Activated T-cell treated with anti-CD3 and anti-CD28 coated beads for 48 hours (primary cell): ENCODE measurements around the gene METTL14.
A peak's percentile ranks its signal among the peaks of the same experiment; 100 is the strongest.
"Not testable (repeated sequence)": the region's sequence is repeated elsewhere in the genome, so short reads cannot be mapped to it uniquely, and the experiment has no call there.

Source experiments
- DNase-seq: peaks from one replicate; pipeline ENCODE4 v3.0.0-alpha.2; 2020; ENCODE audit warnings: low read depth

METTL14 gene

GRCh38 chr4:118684873-118685811 lies at the start of gene METTL14:
Gene METTL14, plus strand, starts transcription at chr4:118685392. Its CDS starts 143 bp downstream, at chr4:118685535.
- DNase-seq, result peak; percentile 85

DNA sequence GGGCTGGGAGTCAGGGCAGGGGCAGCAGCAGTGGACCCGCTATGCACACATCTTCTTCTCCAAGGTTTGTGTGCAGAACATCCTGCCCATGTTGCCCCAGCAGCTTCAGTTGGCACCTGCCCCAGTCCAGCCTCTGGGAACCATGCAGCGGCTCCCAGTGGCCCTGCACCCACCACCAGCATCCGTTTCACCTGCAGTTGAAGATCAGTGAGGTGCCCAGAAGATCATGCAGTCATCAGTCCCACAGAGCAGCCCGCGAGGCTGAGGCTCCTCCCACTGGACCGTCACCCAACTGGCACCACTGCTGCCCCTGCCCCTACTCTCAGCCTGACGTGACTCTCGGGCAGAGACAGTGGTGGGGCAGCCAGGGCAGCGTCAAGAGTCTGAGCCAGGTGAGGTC lies 49.1 kb upstream of the METTL14 start:
- not testable (repeated sequence) for DNase-seq

DNA sequence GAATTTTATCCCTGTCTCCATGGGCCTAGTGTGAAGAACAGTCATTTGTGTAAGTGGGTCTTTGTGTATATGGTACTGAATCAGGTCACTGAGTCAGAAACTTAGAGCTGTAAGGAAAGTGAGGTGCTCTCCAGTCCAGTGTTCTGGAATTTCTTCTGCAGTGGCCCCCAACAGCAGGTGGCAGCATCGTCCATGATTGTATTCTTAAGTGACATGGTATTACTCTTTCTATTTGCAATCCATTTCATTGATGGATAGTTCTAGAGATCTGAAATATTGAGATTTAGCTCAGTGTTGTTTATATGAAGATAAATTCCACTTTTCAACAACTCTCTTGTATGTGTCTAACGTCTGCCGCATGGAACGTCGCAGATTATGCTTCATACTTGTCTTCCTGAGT lies 20.5 kb upstream of the METTL14 start:
- DNase-seq, result not testable (repeated sequence)

DNA sequence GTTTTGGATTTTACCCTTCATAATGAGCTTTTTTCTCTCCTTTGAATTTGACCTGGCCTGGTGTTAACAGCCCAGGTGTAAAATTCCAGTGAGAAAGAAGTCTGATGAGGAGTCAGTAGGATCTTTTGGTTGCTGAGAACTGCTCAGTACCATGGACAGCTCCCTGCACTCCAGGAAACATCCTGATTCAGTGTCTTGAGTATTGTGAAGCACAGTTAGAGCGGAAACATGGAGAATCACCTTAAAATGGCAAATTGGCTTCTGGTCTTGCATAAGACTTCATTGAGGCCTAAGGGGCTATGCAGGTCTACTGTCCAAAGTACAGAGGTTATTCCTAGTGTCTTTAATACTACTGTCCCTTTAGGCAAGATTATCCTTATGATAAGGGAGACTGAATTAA lies 16.0 kb upstream of the METTL14 start:
- not testable (repeated sequence) for DNase-seq

- not testable (repeated sequence) for DNase-seq
These were observed 14.2 kb upstream of the METTL14 start for GRCh38 chr4:118670968-118671367.

- no peak for DNase-seq
These were observed 9.1 kb upstream of the METTL14 start for GRCh38 chr4:118676128-118676527.

- DNase-seq, result no peak
These were observed 4.4 kb upstream of the METTL14 start for GRCh38 chr4:118680808-118681207.

GRCh38 chr4:118682928-118683327 lies 2.3 kb upstream of the METTL14 start:
- no peak for DNase-seq

- no peak for DNase-seq
These were observed 1.7 kb upstream of the METTL14 start for GRCh38 chr4:118683513-118683912.

GRCh38 chr4:118703118-118703517 lies 17.9 kb downstream of the METTL14 start:
- no peak for DNase-seq

- DNase-seq, result no peak
These were observed 25.9 kb downstream of the METTL14 start for GRCh38 chr4:118711052-118711451.

- DNase-seq, result no peak
These were observed 27.7 kb downstream of the METTL14 start for GRCh38 chr4:118712872-118713271.

DNA sequence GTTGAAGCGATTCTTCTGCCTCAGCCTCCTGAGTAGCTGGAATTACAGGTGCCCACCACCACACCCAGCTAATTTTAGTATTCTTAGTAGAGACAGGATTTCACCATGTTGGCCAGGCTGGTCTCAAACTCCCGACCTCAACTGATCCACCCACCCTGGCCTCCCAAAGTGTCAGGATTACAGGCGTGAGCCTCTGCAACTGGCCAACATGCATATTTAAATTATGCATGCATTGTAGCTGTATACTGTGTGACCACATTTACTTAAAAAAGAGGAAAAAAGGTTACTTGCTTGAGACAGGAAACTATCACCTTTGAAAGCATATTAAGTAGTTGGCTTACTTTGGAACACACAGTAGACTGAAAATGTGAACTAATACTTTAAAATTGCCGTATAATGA lies 29.5 kb downstream of the METTL14 start:
- DNase-seq, result no peak

DNA sequence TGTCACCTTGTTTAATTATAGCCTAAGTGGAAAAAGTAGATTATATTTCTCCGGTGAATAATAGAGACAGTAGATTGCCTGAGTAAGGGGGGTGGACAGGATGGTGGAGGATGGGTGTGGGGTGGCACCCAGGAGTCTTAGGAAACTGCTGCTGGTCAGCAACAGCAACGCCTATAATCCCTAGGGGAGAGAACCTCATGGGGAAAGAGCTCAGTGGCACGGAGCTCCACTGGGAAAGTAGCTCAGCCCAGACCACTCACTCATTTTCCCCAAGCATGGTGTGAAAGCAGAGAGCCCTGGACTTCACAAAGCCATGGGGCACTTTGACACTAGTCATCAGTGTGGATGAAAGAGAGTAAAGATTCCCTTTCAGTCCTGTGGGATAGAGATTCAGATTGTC lies 31.1 kb downstream of the METTL14 start:
- no peak for DNase-seq

DNA sequence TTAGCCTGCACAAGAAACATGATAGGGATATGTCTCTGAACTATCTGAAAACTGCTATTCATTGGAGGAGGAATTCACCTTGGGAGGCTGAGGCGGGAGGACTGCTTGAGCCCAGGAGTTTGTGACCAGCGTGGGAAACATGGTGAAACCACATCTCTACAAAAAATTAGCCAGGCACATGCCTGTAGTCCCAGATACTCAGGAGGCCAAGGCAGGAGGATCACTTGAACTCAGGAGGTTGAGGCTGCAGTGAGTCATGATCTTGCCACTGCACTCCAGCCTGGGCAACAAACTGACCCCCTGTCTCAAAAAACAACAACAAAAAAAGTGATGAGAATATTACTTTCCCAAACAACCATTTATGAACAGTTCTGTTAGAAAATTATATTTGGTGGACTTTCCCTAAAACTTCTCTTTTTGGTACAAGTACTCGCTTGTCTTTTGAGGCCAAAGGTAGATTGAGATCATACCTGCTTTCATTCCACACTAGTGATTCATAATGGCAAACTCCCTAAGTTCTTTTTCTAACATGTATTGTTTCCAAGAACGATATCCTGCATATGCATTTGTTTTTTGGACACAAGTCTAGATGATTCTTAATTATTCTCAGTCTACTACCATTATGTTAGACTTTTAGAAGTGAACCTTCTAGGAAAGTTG lies 33.4 kb downstream of the METTL14 start:
- no peak for DNase-seq

DNA sequence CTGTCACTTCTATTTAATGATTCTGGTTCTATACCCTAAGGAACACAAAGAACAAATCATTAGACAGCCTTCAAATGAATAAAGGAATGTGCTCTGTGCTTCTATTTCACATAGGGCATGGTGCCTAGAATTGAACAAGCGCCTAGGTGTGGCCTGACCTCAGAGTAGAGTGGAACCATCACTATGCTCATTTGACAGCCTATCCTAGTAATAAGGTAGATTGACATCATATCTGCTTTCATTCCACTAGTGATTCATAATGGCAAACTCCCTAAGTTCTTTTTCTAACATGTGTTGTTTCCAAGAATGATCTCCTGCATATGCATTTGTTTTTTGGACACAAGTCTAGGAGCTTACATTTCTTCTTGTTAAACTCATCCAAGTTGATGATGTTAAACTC lies 36.6 kb downstream of the METTL14 start:
- DNase-seq, result no peak

- DNase-seq, result no peak
These were observed 38.2 kb downstream of the METTL14 start for GRCh38 chr4:118723369-118723768.

DNA sequence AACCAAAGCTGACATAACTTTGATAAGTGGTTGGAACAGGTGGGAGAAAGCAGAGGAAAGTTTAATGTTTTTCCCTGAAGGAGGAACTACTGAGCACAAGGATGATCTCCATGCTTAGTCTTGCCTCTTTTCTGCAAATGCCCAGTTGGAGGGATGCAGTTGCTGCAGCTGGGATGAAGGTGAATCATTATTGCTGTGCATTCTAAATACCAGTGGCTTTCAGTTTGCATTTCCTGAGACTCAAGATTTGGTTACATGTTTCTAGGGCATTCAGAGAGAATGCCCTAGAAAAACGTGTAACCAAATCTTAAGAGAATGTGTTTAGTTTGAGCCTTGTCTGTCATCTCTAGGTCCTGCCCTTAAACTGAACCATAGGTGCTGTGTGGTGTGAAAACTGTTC lies 42.2 kb downstream of the METTL14 start:
- DNase-seq, result no peak

DNA sequence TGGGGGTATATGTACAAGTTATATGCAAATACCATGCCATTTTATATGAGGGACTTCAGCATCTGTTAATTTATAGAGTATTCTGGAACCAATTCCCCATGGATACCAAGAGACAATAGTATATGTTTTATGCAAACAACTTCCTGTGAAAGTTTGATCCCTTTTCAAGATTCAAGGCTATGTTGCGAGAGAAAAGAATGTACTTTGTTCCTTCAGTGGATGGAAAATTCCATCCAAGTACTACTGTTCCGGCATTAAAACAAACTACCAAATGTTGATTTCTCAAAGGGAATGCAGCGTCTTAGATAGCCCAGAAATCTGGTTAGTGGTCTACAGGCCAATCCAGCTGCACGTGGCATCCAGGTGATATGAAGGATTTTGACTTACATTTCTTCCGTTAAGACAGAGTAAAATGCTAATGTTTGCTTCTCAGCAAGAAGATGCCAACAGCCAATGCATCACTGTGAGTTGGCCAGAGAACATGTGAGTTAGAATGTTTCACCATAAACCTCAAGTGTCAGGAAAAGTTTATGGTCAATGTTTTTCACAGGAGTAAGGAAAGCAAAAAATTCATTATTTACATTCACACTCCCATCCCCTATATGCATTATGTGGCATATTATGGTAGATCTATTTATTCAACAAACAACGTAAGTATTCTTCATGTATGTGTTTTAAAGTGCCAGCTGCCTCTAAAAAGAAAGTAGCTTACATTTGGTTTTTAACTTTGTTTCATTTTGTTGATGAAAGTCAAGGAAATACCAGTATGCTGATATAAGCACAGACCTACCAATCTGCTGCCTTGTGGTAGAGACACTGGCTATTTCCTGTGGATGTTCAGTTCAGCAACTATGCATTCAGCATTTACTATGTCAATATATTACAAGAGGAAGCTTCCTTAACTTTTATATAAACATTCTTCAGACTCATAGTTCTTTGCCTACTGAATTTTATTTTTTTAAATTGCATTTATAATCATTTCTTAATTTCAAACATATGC lies 44.4 kb downstream of the METTL14 start:
- no peak for DNase-seq

DNA sequence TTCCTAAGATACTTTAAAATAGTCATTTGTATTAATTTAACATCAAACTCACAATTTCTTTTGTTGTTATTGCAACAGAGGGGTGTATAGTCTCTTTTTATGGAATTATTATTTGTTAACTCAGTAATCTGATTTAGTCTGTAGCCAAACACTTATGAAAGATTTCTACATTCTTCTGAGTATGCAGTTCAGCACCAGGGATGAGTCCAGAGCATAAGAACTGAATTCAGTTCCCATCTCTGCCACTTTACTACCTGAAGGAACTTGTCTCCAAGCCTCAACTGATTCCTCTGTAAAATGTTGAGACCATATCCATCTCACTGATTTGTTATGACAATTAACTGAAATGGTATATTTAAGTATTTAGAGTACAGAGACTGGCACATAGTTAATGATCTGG lies 45.5 kb downstream of the METTL14 start:
- DNase-seq, result no peak

- no peak for DNase-seq
These were observed 47.6 kb downstream of the METTL14 start for GRCh38 chr4:118732591-118733330.
